ENCODE data around the gene REEP3. TPM values are rescaled to one million over a fixed set of nuclear protein-coding genes. Genes with fewer than 3 reads are reported as not detected.
A peak's percentile ranks its signal among the peaks of the same experiment; 100 is the strongest.

Gene REEP3
- total and polyA plus RNA-seq, 2 donors (not counting 1 experiment from before 2014, with no cell fraction given), result 2.2 to 8.8 TPM

DNA sequence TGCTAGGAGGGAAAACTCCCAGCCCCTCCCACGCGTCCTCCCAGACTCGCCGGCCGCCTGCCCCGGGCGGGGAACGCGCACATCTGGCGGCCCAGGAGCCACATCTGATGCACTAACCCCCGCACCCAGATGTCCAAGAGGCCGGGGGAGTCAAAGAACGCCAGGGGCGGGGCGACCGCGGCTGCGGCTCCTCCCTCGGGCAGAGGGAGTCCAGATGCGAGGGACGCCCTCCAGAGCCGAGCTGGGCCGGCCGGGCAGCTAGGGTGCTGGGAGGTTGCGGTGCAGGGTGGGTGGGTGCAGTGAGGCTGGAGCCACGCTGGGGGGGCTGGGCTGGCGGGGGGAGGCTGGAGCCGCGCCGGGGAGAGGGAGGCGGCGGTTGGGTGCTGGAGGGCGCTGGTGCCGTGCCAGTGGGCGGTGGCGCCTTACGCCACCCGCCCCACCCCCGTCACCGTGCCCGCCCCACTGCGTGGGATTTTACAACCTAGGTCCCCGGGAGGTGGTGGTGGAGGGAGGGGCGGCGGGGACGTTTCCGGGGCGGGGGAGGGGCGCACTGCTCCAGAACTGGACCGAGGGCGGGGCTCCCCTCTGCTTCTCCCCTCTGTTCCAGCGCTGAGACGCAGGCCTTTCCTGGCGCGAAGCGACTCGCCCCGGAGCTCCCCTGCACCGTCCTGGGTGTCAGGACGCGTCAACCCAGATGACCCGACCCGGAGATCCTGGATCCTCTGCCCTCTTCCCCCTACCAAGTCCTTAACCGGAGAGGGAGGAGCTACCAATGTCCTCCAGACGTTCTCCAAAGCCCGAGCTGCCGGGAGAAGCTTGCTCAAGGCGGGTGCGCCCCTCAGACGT, 109.1 kb downstream of the REEP3 start:
- peak overlapping the region; percentile 86 for H3K4me2 ChIP-seq (replicated peaks; ENCODE audit: low read depth, low read length, poor library complexity, severe bottlenecking)
- Mint-ChIP-seq H3K4me1 (peaks cover 28% of the 10 kb centered on the region), H3K4me3 (peak overlapping the region; percentile 97), H3K27me3 (no peaks in the 10 kb centered on the region), H3K27ac (peak overlapping the region; percentile 96), H3K9me3 (ENCODE audit: insufficient read depth) (no peaks in the 10 kb centered on the region)
- H3K9me3 ChIP-seq (ENCODE audit: control extremely low read depth in 1 of 3, control insufficient read depth in 2 of 3, insufficient read depth in 1 of 3, low read length in 2 of 3), result no peaks in the 10 kb centered on the region
- under 1% methylated on average over 52 of the region's 70 CpGs for WGBS (ENCODE audit: insufficient coverage)
- H3K4me1 ChIP-seq (ENCODE audit: control insufficient read depth in 2 of 2, insufficient read depth in 2 of 2, low read length in 2 of 2), result peaks cover 17 to 28% of the 10 kb centered on the region in 2 donors
- H3K36me3 ChIP-seq (replicated peaks in 1 of 2; ENCODE audit: control extremely low read depth in 1 of 2, control insufficient read depth in 1 of 2, extremely low read depth in 1 of 2, insufficient read depth in 2 of 2, low read length in 1 of 2), result no peaks in the 10 kb centered on the region
- no peaks in the 10 kb centered on the region for H4K20me1 ChIP-seq (ENCODE audit: control insufficient read depth, insufficient read depth, low read length, poor library complexity, severe bottlenecking)
- no peaks in the 10 kb centered on the region for H3K79me2 ChIP-seq (ENCODE audit: control insufficient read depth, insufficient read depth, low read length)
- TF ChIP-seq, protein P1, sequence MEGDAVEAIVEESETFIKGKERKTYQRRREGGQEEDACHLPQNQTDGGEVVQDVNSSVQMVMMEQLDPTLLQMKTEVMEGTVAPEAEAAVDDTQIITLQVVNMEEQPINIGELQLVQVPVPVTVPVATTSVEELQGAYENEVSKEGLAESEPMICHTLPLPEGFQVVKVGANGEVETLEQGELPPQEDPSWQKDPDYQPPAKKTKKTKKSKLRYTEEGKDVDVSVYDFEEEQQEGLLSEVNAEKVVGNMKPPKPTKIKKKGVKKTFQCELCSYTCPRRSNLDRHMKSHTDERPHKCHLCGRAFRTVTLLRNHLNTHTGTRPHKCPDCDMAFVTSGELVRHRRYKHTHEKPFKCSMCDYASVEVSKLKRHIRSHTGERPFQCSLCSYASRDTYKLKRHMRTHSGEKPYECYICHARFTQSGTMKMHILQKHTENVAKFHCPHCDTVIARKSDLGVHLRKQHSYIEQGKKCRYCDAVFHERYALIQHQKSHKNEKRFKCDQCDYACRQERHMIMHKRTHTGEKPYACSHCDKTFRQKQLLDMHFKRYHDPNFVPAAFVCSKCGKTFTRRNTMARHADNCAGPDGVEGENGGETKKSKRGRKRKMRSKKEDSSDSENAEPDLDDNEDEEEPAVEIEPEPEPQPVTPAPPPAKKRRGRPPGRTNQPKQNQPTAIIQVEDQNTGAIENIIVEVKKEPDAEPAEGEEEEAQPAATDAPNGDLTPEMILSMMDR (IDR thresholded peaks at IDR 0.05), result no peak
- no peak for TF ChIP-seq EZH2 (IDR thresholded peaks at IDR 0.05; ENCODE audit: borderline replicate concordance, insufficient read depth, low read depth, low read length, poor library complexity, severe bottlenecking)
- peak overlapping the region; percentile 61 to 66 for H3K27ac ChIP-seq (ENCODE audit: low read length in 2 of 2)
- intact Hi-C loops (cut with micrococcal nuclease), result loop anchor here (10.0 kb wide), 1 partner anchor 64 kb away; no protein-coding TSS in a partner anchor
- DNase-seq (peak; percentile 77), ATAC-seq (ENCODE audit: low read depth) (peak; percentile 69)
- ChIA-PET CTCF (interaction anchor here (0.8 to 8.6 kb wide), 24 partner anchors 13 to 463 kb away, joined by 3 to 129 read pairs (median 5); partner anchors contain the start of gene JMJD1C), POLR2A (interaction anchor here (0.9 to 2.2 kb wide), 5 partner anchors 21 to 414 kb away, joined by 3 to 9 read pairs (median 4); partner anchors contain the start of gene REEP3)
- H3K4me3 ChIP-seq (ENCODE audit: control extremely low read depth in 1 of 5, extremely low read depth in 1 of 5, insufficient read depth in 1 of 5, low read depth in 2 of 5, low read length in 4 of 5), result peak overlapping the region; percentile 65 to 88 (median 81)
- peak overlapping the region; percentile 67 for H3K9ac ChIP-seq (ENCODE audit: low read length)
- H2AFZ ChIP-seq (ENCODE audit: insufficient read depth, low read depth, low read length, poor library complexity, severe bottlenecking), result peak overlapping the region; percentile 74
- no peaks in the 10 kb centered on the region for H3K27me3 ChIP-seq (replicated peaks in 1 of 4; ENCODE audit: control extremely low read depth in 1 of 4, control insufficient read depth in 3 of 4, insufficient read depth in 4 of 4, low read length in 3 of 4)

Data from B cell (primary cell).